HG03175 (cell line): Measurements from ENCODE around the gene PDE4D.

Source experiments
- ATAC-seq: cut with Tn5 transposase; IDR thresholded peaks from one replicate; pipeline ENCODE4 v1.9.1; 2021; ENCODE audit warnings: mild to moderate bottlenecking, moderate library complexity; ENCODE audit not compliant: unreplicated experiment

Gene PDE4D

DNA sequence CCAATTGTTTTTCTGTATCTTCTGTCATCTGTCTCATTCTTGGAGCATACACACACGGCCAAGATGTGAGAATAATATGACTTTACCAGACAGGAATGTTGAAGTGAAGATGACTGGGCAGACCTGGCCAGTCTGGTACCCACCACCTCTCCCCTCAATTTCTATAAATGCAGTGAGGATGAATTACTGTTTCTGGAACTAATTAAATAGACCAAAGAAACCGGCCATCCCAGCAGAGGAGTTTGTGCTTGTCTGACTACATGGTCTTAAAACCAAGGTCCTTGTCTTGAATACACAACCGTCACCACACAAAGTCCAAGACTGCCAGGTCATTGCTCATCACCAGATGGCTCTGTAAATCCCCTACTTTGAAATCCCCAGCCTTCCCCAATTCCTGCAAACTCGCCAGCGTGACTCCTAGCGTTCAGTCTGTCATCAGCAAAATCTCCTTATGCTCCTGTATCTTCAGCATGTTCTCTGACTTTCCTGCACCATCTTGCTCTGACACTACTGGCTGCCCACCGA, 147.2 kb downstream of the PDE4D start:
- ATAC-seq = no peak

GRCh38 chr5:59745415-59745863, 148.1 kb downstream of the PDE4D start:
- ATAC-seq = no peak

DNA sequence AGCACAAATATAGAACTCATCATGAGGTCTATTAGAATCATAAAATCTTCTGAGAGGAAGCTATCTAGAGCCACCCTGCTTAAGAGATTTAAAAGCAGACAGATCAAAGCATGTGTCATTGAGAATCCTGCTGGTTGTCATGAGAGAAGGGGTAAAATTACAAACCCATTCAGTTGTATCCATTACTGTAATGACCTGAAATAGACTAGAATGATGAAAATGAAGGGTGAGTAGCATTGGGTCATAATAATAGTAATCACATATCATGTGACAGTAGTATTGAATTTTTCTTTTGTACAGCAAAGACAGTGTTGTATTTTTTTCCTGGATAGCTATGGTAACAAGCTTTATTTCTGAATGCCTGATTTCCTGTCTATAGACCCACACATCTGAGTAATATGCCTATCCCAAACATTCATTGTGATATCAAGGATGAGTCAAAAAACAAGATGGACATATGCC, 149.0 kb downstream of the PDE4D start:
- ATAC-seq = no peak

DNA sequence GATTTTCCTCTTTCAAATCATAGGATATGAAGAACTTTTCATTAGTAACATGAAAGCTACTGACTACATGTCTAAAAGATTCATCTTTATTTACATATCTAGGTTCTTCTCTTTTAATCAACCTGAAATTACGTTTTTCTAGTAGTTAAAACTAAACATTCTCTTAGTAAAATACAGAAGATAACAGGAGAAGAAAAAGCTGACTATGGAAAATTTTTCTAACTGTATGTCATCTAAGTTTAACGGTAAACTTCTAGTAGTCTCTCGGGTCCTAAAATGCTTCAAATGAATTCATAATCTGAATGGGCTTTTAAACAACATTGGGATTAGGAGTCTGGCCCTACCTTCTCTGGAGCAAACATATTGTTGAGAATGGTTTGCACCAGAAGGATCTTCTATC, 151.9 kb downstream of the PDE4D start:
- ATAC-seq = no peak

- ATAC-seq = no peak
Measured at GRCh38 chr5:59738024-59738423, 155.5 kb downstream of the PDE4D start.

- no peak for ATAC-seq
Measured at GRCh38 chr5:59732806-59733205, 160.7 kb downstream of the PDE4D start.

GRCh38 chr5:59732301-59732700, 161.2 kb downstream of the PDE4D start:
- no peak for ATAC-seq

DNA sequence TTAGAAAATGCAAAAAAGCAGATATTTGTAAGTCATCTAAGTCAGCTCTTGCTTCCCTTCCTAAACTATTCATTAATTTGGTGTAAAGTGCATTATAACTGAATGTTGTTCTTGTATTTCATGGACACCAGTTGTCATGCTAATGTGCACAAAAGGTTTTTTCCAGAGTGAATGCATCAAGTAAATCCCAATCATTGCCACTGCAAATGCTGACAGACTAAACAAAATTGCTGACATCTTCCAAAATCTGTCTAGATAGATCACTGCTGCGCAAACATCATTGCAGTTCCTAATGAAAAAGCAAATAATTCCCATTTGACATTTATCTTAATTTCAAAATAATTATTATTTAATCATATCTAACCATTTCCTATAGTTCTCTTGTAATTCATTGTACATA, 161.7 kb downstream of the PDE4D start:
- ATAC-seq = no peak

DNA sequence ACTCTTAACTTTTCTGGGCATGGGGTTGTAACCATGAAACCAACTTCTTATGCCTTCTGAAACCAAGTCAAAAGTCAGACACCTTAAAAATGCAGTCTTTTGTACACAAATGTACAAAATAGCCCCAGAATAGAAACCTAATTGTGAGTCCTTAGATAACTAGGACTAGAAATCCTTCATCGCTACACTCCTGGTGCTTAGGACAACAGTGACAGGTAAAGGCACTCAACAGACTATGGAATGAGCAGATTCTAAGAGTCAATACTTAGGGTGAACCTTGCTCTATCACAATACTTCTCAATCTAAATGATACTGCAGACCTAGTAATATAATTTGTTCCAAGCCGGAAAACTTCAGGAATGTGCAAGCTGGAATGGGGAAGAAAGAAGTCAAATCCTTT, 163.7 kb downstream of the PDE4D start:
- no peak for ATAC-seq

- ATAC-seq = no peak
Measured at GRCh38 chr5:59729357-59729756, 164.2 kb downstream of the PDE4D start.

DNA sequence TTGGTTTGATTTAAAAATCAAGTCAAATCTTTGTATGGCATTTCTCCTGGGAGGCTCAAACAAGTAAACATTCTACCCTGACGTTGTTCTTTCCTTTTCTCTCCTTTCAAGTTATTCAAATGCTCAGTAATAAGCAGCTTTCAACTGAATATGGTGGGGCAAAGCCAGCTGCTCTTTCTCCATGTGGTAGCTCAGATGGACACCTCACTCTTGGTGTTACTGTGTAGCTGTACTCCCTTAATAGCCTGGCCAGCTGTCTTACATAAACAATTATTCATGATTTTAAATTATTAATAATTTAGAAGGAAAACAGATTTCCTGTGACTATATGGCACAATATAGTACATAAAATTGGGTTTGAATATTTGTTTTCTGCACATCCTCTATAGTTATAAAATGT, 165.2 kb downstream of the PDE4D start:
- no peak for ATAC-seq

GRCh38 chr5:59727186-59727585, 166.3 kb downstream of the PDE4D start:
- no peak for ATAC-seq

DNA sequence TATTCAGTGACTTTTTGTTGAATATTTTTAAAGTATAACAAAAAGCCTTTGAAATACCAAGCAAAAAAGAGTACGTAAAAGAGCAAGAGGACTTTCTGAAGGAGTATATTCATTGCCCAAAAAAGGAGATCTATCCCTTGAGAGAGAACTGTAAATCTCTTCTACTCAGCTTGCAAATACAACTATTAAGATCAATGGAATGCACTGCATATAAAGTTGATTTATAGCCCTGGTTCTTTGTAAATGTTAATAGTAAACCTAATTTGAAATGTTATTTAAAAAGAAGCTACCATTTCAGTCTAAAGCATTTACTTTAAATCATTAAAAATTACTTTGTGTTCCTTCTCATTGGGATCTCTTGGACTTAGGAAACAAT, 168.1 kb downstream of the PDE4D start:
- no peak for ATAC-seq

GRCh38 chr5:59724482-59725391, 168.8 kb downstream of the PDE4D start:
- peak; percentile 96 for ATAC-seq

DNA sequence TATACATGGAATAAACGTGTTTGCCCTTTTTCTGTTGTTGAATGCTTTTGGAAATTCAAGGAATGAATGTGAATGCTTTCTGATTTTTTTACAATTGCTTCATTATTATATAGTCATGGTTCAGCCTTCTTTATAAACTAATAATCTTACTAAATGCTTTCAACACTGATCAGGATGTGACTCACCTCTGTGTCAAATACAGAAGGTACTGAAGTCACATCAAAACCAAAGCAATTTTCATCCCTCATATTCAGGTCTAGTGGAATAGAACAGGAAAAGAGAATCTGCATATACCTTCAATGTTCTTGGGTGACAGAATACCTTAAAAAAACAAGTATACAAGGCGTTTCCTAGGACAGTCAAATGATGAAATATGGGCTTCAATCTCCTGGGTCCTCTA, 170.7 kb downstream of the PDE4D start:
- no peak for ATAC-seq

- no peak for ATAC-seq
Measured at GRCh38 chr5:59721741-59722140, 171.8 kb downstream of the PDE4D start.

- no peak for ATAC-seq
Measured at GRCh38 chr5:59720063-59720462, 173.5 kb downstream of the PDE4D start.

GRCh38 chr5:59716966-59717500, 176.5 kb downstream of the PDE4D start:
- ATAC-seq = no peak

DNA sequence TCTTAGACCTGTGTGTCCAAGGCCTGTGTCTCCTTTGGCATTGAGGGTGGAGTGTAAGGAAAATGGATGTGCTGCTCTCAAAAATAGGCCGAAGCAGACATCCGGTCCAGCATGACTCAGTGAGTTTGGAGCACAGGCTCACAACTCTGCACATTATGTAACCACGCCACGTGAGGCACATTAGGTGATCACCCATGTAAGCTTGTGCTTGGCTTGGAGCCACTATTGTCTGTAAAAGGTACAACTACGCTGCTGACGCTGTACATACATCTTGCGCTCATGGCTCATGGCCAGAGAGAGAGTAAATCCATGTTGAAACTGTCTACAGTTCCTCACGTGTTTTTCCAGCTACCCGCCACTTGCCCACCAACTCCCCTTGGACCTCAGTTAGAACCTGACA, 177.5 kb downstream of the PDE4D start:
- ATAC-seq = no peak

GRCh38 chr5:59715228-59715627, 178.3 kb downstream of the PDE4D start:
- no peak for ATAC-seq

DNA sequence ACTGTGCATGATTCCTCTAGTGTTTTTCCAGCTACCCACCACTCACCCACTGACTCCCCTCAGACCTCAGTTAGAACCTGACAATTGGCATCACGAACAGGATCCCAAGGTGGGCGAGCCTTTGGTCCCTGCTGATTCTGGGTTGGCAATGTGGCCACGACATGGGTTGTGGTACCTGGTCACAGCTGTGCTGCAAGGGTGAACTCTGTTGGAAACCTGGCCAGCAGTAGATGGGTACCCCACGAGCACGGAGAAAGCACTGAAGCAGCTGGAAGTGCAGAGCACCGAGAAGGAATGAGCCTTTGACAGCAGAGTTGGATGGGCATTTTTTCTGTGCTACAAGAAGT, 180.1 kb downstream of the PDE4D start:
- ATAC-seq = no peak

GRCh38 chr5:59712836-59713497, 180.6 kb downstream of the PDE4D start:
- ATAC-seq = no peak
